ENCODE measurements around the gene PABPN1. TPM values are rescaled to one million over a fixed set of nuclear protein-coding genes. Genes with fewer than 3 reads are reported as not detected.
"Not testable (repeated sequence)": the region's sequence is repeated elsewhere in the genome, so short reads cannot be mapped to it uniquely, and the experiment has no call there.

The PABPN1 gene
- total RNA-seq: 10 to 100 TPM; 44.8 to 54.9 TPM

- TF ChIP-seq CTCF (IDR thresholded peaks at IDR 0.05): no peak
- Histone ChIP-seq H3K27ac (peak within 1 kb of the TSS; percentile 93 to 96), H3K4me1 (ENCODE audit: control insufficient read depth in 1 of 2, low read depth in 2 of 2) (peaks cover 8 to 18% of the 10 kb centered on the region in 2 donors), H3K4me3 (peak within 1 kb of the TSS; percentile 95), H3K36me3 (peaks cover 19% of the 10 kb centered on the region), H3K27me3 (replicated peaks; ENCODE audit: insufficient read depth) (no peaks in the 10 kb centered on the region), H3K9me3 (no peaks in the 10 kb centered on the region)
- ATAC-seq (ENCODE audit: insufficient number of reproducible peaks, low FRiP score, low read depth): peak; percentile 97
- peak; percentile 98 for DNase-seq (ENCODE audit: low spot score)
Measured at GRCh38 chr14:23320584-23321571, at the start of gene PABPN1. Gene PABPN1, plus strand, starts transcription at chr14:23321457. Its CDS starts 13 bp downstream, at chr14:23321470.

GRCh38 chr14:23275412-23275811 is 45.8 kb upstream of the PABPN1 start:
- no peaks in the 10 kb centered on the region for H3K9me3 ChIP-seq
- no peak overlapping the region for H3K27ac ChIP-seq
- no peaks in the 10 kb centered on the region for H3K4me1 ChIP-seq (ENCODE audit: control insufficient read depth in 1 of 2, low read depth in 2 of 2)
- no peak for TF ChIP-seq CTCF (IDR thresholded peaks at IDR 0.05)
- DNase-seq (ENCODE audit: low spot score) (no peak), ATAC-seq (ENCODE audit: insufficient number of reproducible peaks, low FRiP score, low read depth) (no peak)
- no peak overlapping the region for H3K4me3 ChIP-seq
- H3K36me3 ChIP-seq: peaks cover 7% of the 10 kb centered on the region
- H3K27me3 ChIP-seq (replicated peaks; ENCODE audit: insufficient read depth): no peaks in the 10 kb centered on the region

GRCh38 chr14:23277189-23277588 is 44.1 kb upstream of the PABPN1 start:
- Histone ChIP-seq H3K27ac (no peak overlapping the region), H3K36me3 (peaks cover 7% of the 10 kb centered on the region), H3K9me3 (no peaks in the 10 kb centered on the region), H3K4me1 (ENCODE audit: control insufficient read depth in 1 of 2, low read depth in 2 of 2) (no peaks in the 10 kb centered on the region), H3K27me3 (replicated peaks; ENCODE audit: insufficient read depth) (no peaks in the 10 kb centered on the region), H3K4me3 (no peak overlapping the region)
- DNase-seq (ENCODE audit: low spot score): no peak
- ATAC-seq (ENCODE audit: insufficient number of reproducible peaks, low FRiP score, low read depth): no peak
- no peak for TF ChIP-seq CTCF (IDR thresholded peaks at IDR 0.05)

- not testable (repeated sequence) for ATAC-seq (ENCODE audit: insufficient number of reproducible peaks, low FRiP score, low read depth); H3K27ac ChIP-seq; H3K9me3 ChIP-seq; H3K36me3 ChIP-seq; H3K27me3 ChIP-seq (replicated peaks; ENCODE audit: insufficient read depth); DNase-seq (ENCODE audit: low spot score); H3K4me3 ChIP-seq; H3K4me1 ChIP-seq (ENCODE audit: control insufficient read depth in 1 of 2, low read depth in 2 of 2)
Measured at GRCh38 chr14:23277928-23278327, 43.3 kb upstream of the PABPN1 start.

GRCh38 chr14:23281247-23281646 is 40.0 kb upstream of the PABPN1 start:
- DNase-seq (ENCODE audit: low spot score) (no peak), ATAC-seq (ENCODE audit: insufficient number of reproducible peaks, low FRiP score, low read depth) (no peak)
- Histone ChIP-seq H3K4me3 (no peak overlapping the region), H3K27me3 (replicated peaks; ENCODE audit: insufficient read depth) (no peaks in the 10 kb centered on the region), H3K9me3 (no peaks in the 10 kb centered on the region), H3K36me3 (peaks cover under 1% of the 10 kb centered on the region), H3K4me1 (ENCODE audit: control insufficient read depth in 1 of 2, low read depth in 2 of 2) (peaks cover 6 to 14% of the 10 kb centered on the region in 2 donors), H3K27ac (no peak overlapping the region)
- TF ChIP-seq CTCF (IDR thresholded peaks at IDR 0.05): no peak
